A673 (cell line): ENCODE measurements around the gene CRACDL. TPM values are rescaled to one million over a fixed set of nuclear protein-coding genes. Genes with fewer than 3 reads are reported as not detected.

Experiments
- BruUV-seq: library from RNA; stranded (reverse); fragments of 400-500 nt; replicated peaks from 2 replicates; lab custom pipeline; 2021; lab: Mats Ljungman, UMichigan
- CTCF ChIA-PET: fragments of 300-600 bp; sonication (Branson Sonifier 250); formaldehyde crosslinking; loops from one replicate; lab custom pipeline; 2022; ENCODE audit warnings: antibody characterized with exemption; lab: Charles Lee
- POLR2A ChIA-PET: fragments of 300-600 bp; sonication (Branson Sonifier 250); formaldehyde crosslinking; loops from one replicate; lab custom pipeline; 2022; ENCODE audit warnings: antibody characterized with exemption; ENCODE audit not compliant: low non-redundant PET; lab: Charles Lee
- DNase-seq: peaks from one replicate; pipeline ENCODE4 v3.0.0-alpha.2; 2015; ENCODE audit warnings: low spot score
- H3K27ac ChIP-seq: fragments of 200-600 bp; sonication (generic); 2 replicates; pipeline ENCODE4 v1.5.1; 2016; ENCODE audit warnings: mixed run types, low read depth, mild to moderate bottlenecking, mixed read lengths, antibody characterized with exemption, low read length; ENCODE audit not compliant: poor library complexity, severe bottlenecking
- H3K27me3 ChIP-seq: fragments of 200-600 bp; sonication (generic); replicated peaks from 2 replicates; pipeline ENCODE4 v1.6.1; 2017; ENCODE audit warnings: mixed run types, low read depth, mild to moderate bottlenecking, mixed read lengths, antibody characterized with exemption, low read length; ENCODE audit not compliant: insufficient read depth, poor library complexity
- H3K36me3 ChIP-seq: fragments of 200-600 bp; sonication (generic); 2 replicates; pipeline ENCODE4 v1.6.1; 2016; ENCODE audit warnings: mixed run types, mild to moderate bottlenecking, mixed read lengths, antibody characterized with exemption, low read length; ENCODE audit not compliant: insufficient read depth, poor library complexity, severe bottlenecking
- H3K4me1 ChIP-seq: fragments of 200-600 bp; sonication (generic); 2 replicates; pipeline ENCODE4 v1.6.1; 2017; ENCODE audit warnings: mixed run types, mild to moderate bottlenecking, mixed read lengths, antibody characterized with exemption, low read length; ENCODE audit not compliant: insufficient read depth, poor library complexity, severe bottlenecking
- H3K4me3 ChIP-seq: fragments of 200-600 bp; sonication (generic); 2 replicates; pipeline ENCODE4 v1.5.1; 2016; ENCODE audit warnings: low read depth, mixed run types, mild to moderate bottlenecking, mixed read lengths, low read length; ENCODE audit not compliant: poor library complexity, severe bottlenecking
- H3K9me3 ChIP-seq: fragments of 200-600 bp; sonication (generic); 2 replicates; pipeline ENCODE4 v1.6.1; 2016; ENCODE audit warnings: mixed run types, low read depth, mild to moderate bottlenecking, mixed read lengths, antibody characterized with exemption, low read length; ENCODE audit not compliant: poor library complexity, severe bottlenecking
- EZH2 ChIP-seq: fragments of 200-600 bp; sonication (generic); IDR thresholded peaks from 2 replicates; pipeline ENCODE4 v1.6.1; 2017; ENCODE audit warnings: borderline replicate concordance, low read depth, mild to moderate bottlenecking, mixed read lengths, antibody characterized with exemption, low read length; ENCODE audit not compliant: poor library complexity, severe bottlenecking
- intact Hi-C: fragments of 100-400 bp; cut with micrococcal nuclease; formaldehyde crosslinking; loops from one replicate; pipeline ENCODE4 v1.10.0; 2022; ENCODE audit not compliant: unreplicated experiment
- total RNA-seq: library from RNA; stranded (reverse); gene quantifications from 2 replicates; pipeline ENCODE4 v1.2.3, GENCODE V29; 2021
- TF ChIP-seq, protein P1 (sequence below): fragments of 300-800, 200-600 bp; sonication (generic); conservative IDR thresholded peaks from 2 replicates; pipeline ENCODE4 v1.5.1; 2017; ENCODE audit warnings: low read depth, mild to moderate bottlenecking, antibody characterized with exemption, low read length, moderate library complexity, mixed read lengths

Gene CRACDL
- total RNA-seq, 1 experiment from 2014 or later: not detected

DNA sequence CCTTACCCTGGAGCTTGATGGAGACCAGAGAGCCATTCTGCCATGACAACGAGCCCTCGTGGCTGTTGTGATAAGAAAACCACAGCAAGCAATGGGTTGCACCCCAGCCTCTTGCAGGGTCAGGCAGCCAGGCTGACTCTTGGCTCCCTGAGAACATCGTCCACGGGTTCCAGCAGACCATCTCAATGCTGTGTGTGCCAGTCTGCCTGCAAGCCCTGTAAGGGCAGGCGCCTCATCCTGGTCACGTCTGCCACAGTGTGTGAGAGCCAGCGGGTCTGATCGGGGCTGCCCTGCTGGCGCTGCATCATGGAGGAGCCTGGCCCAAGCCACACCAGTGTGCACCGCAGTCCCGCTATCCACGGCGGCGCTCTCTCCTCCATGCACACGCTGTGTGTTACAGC lies 134.1 kb downstream of the CRACDL start:
- CTCF ChIA-PET: no interaction called here
- intact Hi-C loops: no loop called here
- POLR2A ChIA-PET: no interaction called here
- Histone ChIP-seq H3K36me3 (no peaks in the 10 kb centered on the region), H3K9me3 (no peaks in the 10 kb centered on the region), H3K27ac (no peak overlapping the region), H3K4me1 (peaks cover 6% of the 10 kb centered on the region), H3K4me3 (no peak overlapping the region), H3K27me3 (no peaks in the 10 kb centered on the region)
- DNase-seq: no peak
- TF ChIP-seq EZH2: no peak
- TF ChIP-seq, protein P1, sequence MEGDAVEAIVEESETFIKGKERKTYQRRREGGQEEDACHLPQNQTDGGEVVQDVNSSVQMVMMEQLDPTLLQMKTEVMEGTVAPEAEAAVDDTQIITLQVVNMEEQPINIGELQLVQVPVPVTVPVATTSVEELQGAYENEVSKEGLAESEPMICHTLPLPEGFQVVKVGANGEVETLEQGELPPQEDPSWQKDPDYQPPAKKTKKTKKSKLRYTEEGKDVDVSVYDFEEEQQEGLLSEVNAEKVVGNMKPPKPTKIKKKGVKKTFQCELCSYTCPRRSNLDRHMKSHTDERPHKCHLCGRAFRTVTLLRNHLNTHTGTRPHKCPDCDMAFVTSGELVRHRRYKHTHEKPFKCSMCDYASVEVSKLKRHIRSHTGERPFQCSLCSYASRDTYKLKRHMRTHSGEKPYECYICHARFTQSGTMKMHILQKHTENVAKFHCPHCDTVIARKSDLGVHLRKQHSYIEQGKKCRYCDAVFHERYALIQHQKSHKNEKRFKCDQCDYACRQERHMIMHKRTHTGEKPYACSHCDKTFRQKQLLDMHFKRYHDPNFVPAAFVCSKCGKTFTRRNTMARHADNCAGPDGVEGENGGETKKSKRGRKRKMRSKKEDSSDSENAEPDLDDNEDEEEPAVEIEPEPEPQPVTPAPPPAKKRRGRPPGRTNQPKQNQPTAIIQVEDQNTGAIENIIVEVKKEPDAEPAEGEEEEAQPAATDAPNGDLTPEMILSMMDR: no peak
- no TSS peak for BruUV-seq

DNA sequence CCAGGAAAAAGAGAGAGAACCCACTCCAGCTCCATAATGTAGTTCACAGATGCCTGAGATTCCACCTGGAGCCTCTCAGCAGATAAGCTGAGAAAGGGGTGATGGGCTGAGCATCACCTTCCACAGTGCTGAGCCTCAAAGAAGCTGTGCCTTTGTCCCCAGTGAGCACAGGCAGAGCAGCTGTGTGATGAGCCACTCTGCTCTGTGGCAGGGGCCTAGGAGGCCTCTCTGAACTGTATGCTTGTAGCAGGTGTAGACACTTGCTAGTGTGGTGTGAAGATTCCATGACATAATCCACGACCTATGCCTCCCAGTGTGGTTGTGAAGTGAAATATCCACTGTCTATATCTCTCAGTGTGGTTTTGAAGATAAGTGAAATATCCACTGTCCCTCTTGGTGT lies 134.7 kb downstream of the CRACDL start:
- ChIA-PET CTCF (no interaction called here), POLR2A (no interaction called here)
- H3K4me1 ChIP-seq: peaks cover 6% of the 10 kb centered on the region
- intact Hi-C loops: no loop called here
- DNase-seq: no peak
- no peaks in the 10 kb centered on the region for H3K9me3 ChIP-seq
- H3K36me3 ChIP-seq: no peaks in the 10 kb centered on the region
- no peaks in the 10 kb centered on the region for H3K27me3 ChIP-seq
- BruUV-seq: no TSS peak
- no peak overlapping the region for H3K4me3 ChIP-seq
- no peak overlapping the region for H3K27ac ChIP-seq
- TF ChIP-seq, protein P1: no peak
- TF ChIP-seq EZH2: no peak

DNA sequence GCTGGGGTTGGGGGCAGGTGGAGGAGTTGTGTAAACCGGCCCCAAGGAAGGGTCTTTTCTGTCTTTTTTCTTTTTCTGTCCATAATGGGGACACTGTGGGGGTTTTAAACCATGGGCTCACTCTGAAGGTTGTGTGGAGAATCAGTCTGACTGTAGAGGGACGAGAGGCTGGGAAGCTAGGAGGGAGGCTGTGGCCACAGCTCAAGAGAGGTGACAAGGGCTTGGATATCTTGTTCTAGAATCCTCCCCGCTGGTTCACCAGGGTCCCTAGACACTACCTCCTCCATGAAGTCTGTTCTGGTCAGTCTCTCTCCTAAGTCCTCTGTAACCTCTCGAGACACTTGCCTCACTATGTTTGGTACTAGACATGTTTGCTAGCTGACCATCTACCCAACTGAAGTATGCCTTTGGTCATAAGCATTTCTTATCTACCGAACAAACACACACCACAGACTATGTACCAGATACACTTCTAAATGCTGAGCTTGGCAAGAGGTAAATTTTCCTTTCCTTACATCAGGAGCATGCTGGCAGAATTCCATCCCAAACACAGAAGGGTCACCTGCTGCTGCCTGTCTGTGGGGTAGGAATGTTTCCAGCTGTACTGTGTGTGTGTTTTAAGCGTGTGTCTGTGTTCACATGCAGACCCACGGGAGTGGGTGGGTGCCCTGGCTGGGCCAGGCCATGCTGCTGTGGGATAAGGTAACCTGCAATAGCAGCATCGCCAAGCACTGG lies 135.5 kb downstream of the CRACDL start:
- H3K27me3 ChIP-seq: no peaks in the 10 kb centered on the region
- no TSS peak for BruUV-seq
- ChIA-PET CTCF (no interaction called here), POLR2A (no interaction called here)
- no peak for DNase-seq
- no peak overlapping the region for H3K27ac ChIP-seq
- TF ChIP-seq EZH2: no peak
- TF ChIP-seq, protein P1: no peak
- H3K4me3 ChIP-seq: no peak overlapping the region
- H3K9me3 ChIP-seq: no peaks in the 10 kb centered on the region
- intact Hi-C loops: no loop called here
- no peaks in the 10 kb centered on the region for H3K36me3 ChIP-seq
- H3K4me1 ChIP-seq: peaks cover 2% of the 10 kb centered on the region
